Neural cell (in vitro differentiated cells): Measurements from ENCODE around the gene EFEMP1.

Experiments used
- CTCF ChIP-seq: fragments of 450-650 bp; IDR thresholded peaks from 2 replicates; pipeline ENCODE4 v1.5.1; 2014; ENCODE audit warnings: antibody characterized with exemption, mild to moderate bottlenecking, moderate library complexity; ENCODE audit not compliant: poor library complexity, severe bottlenecking
- EP300 ChIP-seq: fragments of 450-650 bp; conservative IDR thresholded peaks from 2 replicates; pipeline ENCODE4 v1.6.1; 2014; ENCODE audit warnings: antibody characterized with exemption, mild to moderate bottlenecking, moderate library complexity; ENCODE audit not compliant: poor library complexity, severe bottlenecking
- EZH2 ChIP-seq: fragments of 200-600, 300-800 bp; shearing (Covaris generic), sonication (generic); IDR thresholded peaks from 2 replicates; pipeline ENCODE4 v1.6.1; 2014; ENCODE audit warnings: antibody characterized with exemption, low read length, borderline replicate concordance, mild to moderate bottlenecking; ENCODE audit not compliant: insufficient read depth, poor library complexity, severe bottlenecking
- POLR2AphosphoS5 ChIP-seq: IDR thresholded peaks from 2 replicates; pipeline ENCODE4 v1.6.1; 2012
- REST ChIP-seq: IDR thresholded peaks from 2 replicates; pipeline ENCODE4 v1.6.1; 2012; ENCODE audit warnings: borderline replicate concordance
- TAF1 ChIP-seq: IDR thresholded peaks from 2 replicates; pipeline ENCODE4 v1.6.1; 2012; ENCODE audit warnings: low read depth

GRCh38 chr2:55896633-55897032, 26.9 kb downstream of the EFEMP1 start:
- TF ChIP-seq CTCF: no peak
- no peak for TF ChIP-seq TAF1
- TF ChIP-seq EZH2: no peak
- TF ChIP-seq REST: no peak
- TF ChIP-seq POLR2AphosphoS5: no peak
- TF ChIP-seq EP300: no peak
